RWPE2 (cell line): ENCODE measurements around the gene SYTL3.

ENCODE experiments used
- ATAC-seq: fragments of 200-7000 bp; cut with Tn5 transposase; 3 replicates; pipeline ENCODE4 v1.9.1; 2021; ENCODE audit warnings: low read depth
- DNase-seq: peaks from one replicate; pipeline ENCODE4 v3.0.0-alpha.2; 2020; ENCODE audit warnings: low spot score
- H3K27ac ChIP-seq: fragments of 450-650 bp; 2 replicates; pipeline ENCODE4 v1.5.1; 2017; ENCODE audit warnings: mild to moderate bottlenecking; ENCODE audit not compliant: poor library complexity, severe bottlenecking
- H3K27me3 ChIP-seq: fragments of 250-450 bp; sonication (Bioruptor Pico); 2 replicates; pipeline ENCODE4 v1.5.1; 2021; ENCODE audit warnings: mild to moderate bottlenecking, moderate library complexity; ENCODE audit not compliant: insufficient read depth, poor library complexity, severe bottlenecking
- H3K36me3 ChIP-seq: fragments of 250-450 bp; sonication (Bioruptor Pico); 2 replicates; pipeline ENCODE4 v1.5.1; 2020; ENCODE audit warnings: low read depth, mild to moderate bottlenecking, moderate library complexity
- H3K4me1 ChIP-seq: fragments of 250-450 bp; sonication (Bioruptor Pico); 2 replicates; pipeline ENCODE4 v1.5.1; 2021; ENCODE audit warnings: mild to moderate bottlenecking, moderate library complexity; ENCODE audit not compliant: insufficient read depth, poor library complexity, severe bottlenecking
- H3K4me3 ChIP-seq: fragments of 250-450 bp; sonication (Bioruptor Pico); 2 replicates; pipeline ENCODE4 v1.5.1; 2021; ENCODE audit warnings: mild to moderate bottlenecking, moderate library complexity; ENCODE audit not compliant: severe bottlenecking
- H3K9me3 ChIP-seq: fragments of 250-450 bp; sonication (Bioruptor Pico); 2 replicates; pipeline ENCODE4 v1.5.1; 2021; ENCODE audit warnings: mild to moderate bottlenecking, moderate library complexity; ENCODE audit not compliant: severe bottlenecking
- CTCF ChIP-seq: fragments of 450-650 bp; IDR thresholded peaks from one replicate; pipeline ENCODE4 v1.5.1; 2017; ENCODE audit warnings: mild to moderate bottlenecking, moderate library complexity; ENCODE audit not compliant: poor library complexity, severe bottlenecking

The SYTL3 gene

GRCh38 chr6:158807515-158808441 lies 157.9 kb downstream of the SYTL3 start:
- DNase-seq (no peak), ATAC-seq (no peak)
- Histone ChIP-seq H3K4me3 (no peak overlapping the region), H3K4me1 (peaks cover 86% of the 10 kb centered on the region), H3K27me3 (no peaks in the 10 kb centered on the region), H3K36me3 (peaks cover 78% of the 10 kb centered on the region), H3K9me3 (no peaks in the 10 kb centered on the region), H3K27ac (no peak overlapping the region)
- no peak for TF ChIP-seq CTCF

- Histone ChIP-seq H3K4me1 (peaks cover 88% of the 10 kb centered on the region), H3K36me3 (peaks cover 81% of the 10 kb centered on the region), H3K4me3 (no peak overlapping the region), H3K9me3 (no peaks in the 10 kb centered on the region), H3K27ac (no peak overlapping the region), H3K27me3 (no peaks in the 10 kb centered on the region)
- ATAC-seq (no peak), DNase-seq (no peak)
- no peak for TF ChIP-seq CTCF
Measured at GRCh38 chr6:158808442-158808833, 158.6 kb downstream of the SYTL3 start.

- H3K27me3 ChIP-seq: no peaks in the 10 kb centered on the region
Measured at GRCh38 chr6:158808941-158809678, 159.3 kb downstream of the SYTL3 start.

GRCh38 chr6:158810155-158811095 lies 160.6 kb downstream of the SYTL3 start:
- peaks cover 93% of the 10 kb centered on the region for H3K4me1 ChIP-seq
- no peak overlapping the region for H3K4me3 ChIP-seq
- no peak for TF ChIP-seq CTCF
- peak overlapping the region; percentile 1 for H3K27ac ChIP-seq
- DNase-seq (no peak), ATAC-seq (no peak; the same call in 2 of the 3 replicates)
- no peaks in the 10 kb centered on the region for H3K9me3 ChIP-seq
- no peaks in the 10 kb centered on the region for H3K27me3 ChIP-seq
- H3K36me3 ChIP-seq: peaks cover 99% of the 10 kb centered on the region

More at GRCh38 chr6:158808941-158809678, 159.3 kb downstream of the SYTL3 start:
- Histone ChIP-seq H3K27ac (no peak overlapping the region), H3K36me3 (peaks cover 88% of the 10 kb centered on the region), H3K4me1 (peaks cover 88% of the 10 kb centered on the region), H3K9me3 (no peaks in the 10 kb centered on the region), H3K4me3 (no peak overlapping the region)
- no peak for TF ChIP-seq CTCF
- DNase-seq (no peak), ATAC-seq (no peak)
